ENCODE data around the gene LMO3.

DNA sequence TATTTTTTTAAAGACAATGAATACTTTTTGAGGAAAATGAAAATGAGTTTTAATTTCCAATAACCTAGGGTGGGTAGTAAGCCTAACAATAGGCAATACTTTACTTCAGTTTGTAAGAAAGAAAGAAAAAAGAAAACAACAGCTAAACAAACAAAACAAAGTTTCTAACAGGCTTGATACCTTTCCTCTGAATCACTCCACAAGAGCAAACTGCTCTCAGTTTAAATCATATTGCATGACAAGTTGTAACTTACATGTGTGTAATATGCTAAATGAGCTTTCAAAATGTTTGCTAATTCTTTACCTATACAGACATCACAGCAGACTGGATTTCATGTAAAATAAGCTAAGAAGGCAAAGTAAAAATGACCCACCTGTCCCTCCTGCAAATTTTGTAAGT, 6.7 kb upstream of the LMO3 start:
- TF ChIP-seq SP1 (IDR thresholded peaks at IDR 0.05), result no peak
- no peak for TF ChIP-seq GABPA (IDR thresholded peaks at IDR 0.05 in 1 of 2, conservative IDR thresholded peaks at IDR 0.05 in 1 of 2)
- TF ChIP-seq RAD21 (IDR thresholded peaks at IDR 0.05), result no peak
- TF ChIP-seq CTCF (IDR thresholded peaks at IDR 0.05; ENCODE audit: low read depth, low read length, missing input control), result no peak
- no peak for TF ChIP-seq TAF1 (conservative IDR thresholded peaks at IDR 0.05)
- TF ChIP-seq REST (IDR thresholded peaks at IDR 0.05), result no peak

Data from liver (tissue), 3 donors.